OCI-LY7 (cell line): ENCODE data around the gene KIAA1586. TPM values are rescaled to one million over a fixed set of nuclear protein-coding genes. Genes with fewer than 3 reads are reported as not detected.
"Not testable (repeated sequence)": the region's sequence is repeated elsewhere in the genome, so short reads cannot be mapped to it uniquely, and the experiment has no call there.

Experiments
- BruUV-seq: library from RNA; stranded (reverse); fragments of 400-500 nt; replicated peaks from 2 replicates; lab custom pipeline; 2021; lab: Mats Ljungman, UMichigan
- CTCF ChIA-PET: fragments of 300-600 bp; sonication (Branson Sonifier 250); formaldehyde crosslinking; loops from one replicate; lab custom pipeline; 2022; ENCODE audit warnings: antibody characterized with exemption; ENCODE audit not compliant: unreplicated experiment; lab: Charles Lee
- POLR2A ChIA-PET: fragments of 300-600 bp; sonication (Branson Sonifier 250); formaldehyde crosslinking; loops from one replicate; lab custom pipeline; 2022; ENCODE audit warnings: antibody characterized with exemption; lab: Charles Lee
- DNase-seq: peaks from one replicate; pipeline ENCODE4 v3.0.0-alpha.2; 2015; ENCODE audit warnings: low spot score
- H2AFZ ChIP-seq: fragments of 200-600 bp; sonication (generic), shearing (Covaris generic); 2 replicates; pipeline ENCODE4 v1.6.1; 2014; ENCODE audit warnings: mild to moderate bottlenecking, antibody characterized with exemption, low read length, moderate library complexity
- H3K27ac ChIP-seq: fragments of 200-600 bp; sonication (generic); 2 replicates; pipeline ENCODE4 v1.5.1; 2014; ENCODE audit warnings: mixed run types, low read depth, mild to moderate bottlenecking, moderate library complexity, low read length, inconsistent platforms; ENCODE audit not compliant: poor library complexity, severe bottlenecking
- H3K36me3 ChIP-seq: fragments of 200-600 bp; sonication (generic); 2 replicates; pipeline ENCODE4 v1.6.1; 2014; ENCODE audit warnings: mild to moderate bottlenecking, antibody characterized with exemption, low read length, moderate library complexity, mixed read lengths; ENCODE audit not compliant: insufficient read depth
- H3K4me1 ChIP-seq: fragments of 200-600 bp; sonication (generic); 2 replicates; pipeline ENCODE4 v1.5.1; 2014; ENCODE audit warnings: mild to moderate bottlenecking, low read length; ENCODE audit not compliant: insufficient read depth, poor library complexity, severe bottlenecking
- H3K4me2 ChIP-seq: fragments of 200-600 bp; sonication (generic); 2 replicates; pipeline ENCODE4 v1.6.1; 2014; ENCODE audit warnings: mild to moderate bottlenecking, low read length
- H3K4me3 ChIP-seq: fragments of 200-600 bp; sonication (generic); 2 replicates; pipeline ENCODE4 v1.5.1; 2014; ENCODE audit warnings: mild to moderate bottlenecking, low read depth, low read length; ENCODE audit not compliant: poor library complexity, severe bottlenecking
- H3K79me2 ChIP-seq: fragments of 200-600 bp; sonication (generic); 2 replicates; pipeline ENCODE4 v1.6.1; 2016; ENCODE audit warnings: low read depth, mild to moderate bottlenecking, low read length, moderate library complexity, mixed read lengths; ENCODE audit not compliant: insufficient read depth
- H3K9me2 ChIP-seq: fragments of 200-600 bp; sonication (generic); 2 replicates; pipeline ENCODE4 v1.6.1; 2016; ENCODE audit warnings: mild to moderate bottlenecking, low read length, mixed read lengths; ENCODE audit not compliant: insufficient read depth
- H3K9me3 ChIP-seq: fragments of 200-600 bp; sonication (generic); 2 replicates; pipeline ENCODE4 v1.6.1; 2014; ENCODE audit warnings: mild to moderate bottlenecking, mixed run types, low read length, mixed read lengths
- H4K20me1 ChIP-seq: fragments of 200-600 bp; sonication (generic); 2 replicates; pipeline ENCODE4 v1.6.1; 2014; ENCODE audit warnings: mild to moderate bottlenecking, antibody characterized with exemption, low read length, moderate library complexity, mixed read lengths; ENCODE audit not compliant: insufficient read depth
- CTCF ChIP-seq: fragments of 200-600 bp; sonication (generic); conservative IDR thresholded peaks from 2 replicates; pipeline ENCODE4 v1.5.1; 2014; ENCODE audit warnings: mild to moderate bottlenecking, antibody characterized with exemption, low read length, moderate library complexity, mixed read lengths
- EZH2phosphoT487 ChIP-seq: fragments of 200-600 bp; sonication (generic); IDR thresholded peaks from 2 replicates; pipeline ENCODE4 v1.6.1; 2018; ENCODE audit warnings: low read depth, borderline replicate concordance, mild to moderate bottlenecking, mixed run types, antibody characterized with exemption, low read length, moderate library complexity, mixed read lengths
- intact Hi-C: fragments of 100-400 bp; cut with micrococcal nuclease; formaldehyde crosslinking; loops from one replicate; pipeline ENCODE4 v1.10.0; 2022; ENCODE audit not compliant: unreplicated experiment
- total RNA-seq, 2 experiments: library from RNA; depleted of rRNA in 1 of 2; stranded (reverse); fragments of >200 nt in 1 of 2; shearing (Covaris generic) in 1 of 2; gene quantifications; 2 replicates each; pipeline ENCODE4 v1.2.3, GENCODE V29; 2014 to 2022

KIAA1586 gene
- total RNA-seq, 2 experiments from 2014 or later: 14.4 to 25.7 TPM

- peak overlapping the region; percentile 96 for H2AFZ ChIP-seq
- ChIA-PET POLR2A (interaction anchor here (0.6 to 1.6 kb wide), 4 partner anchors 10 to 243 kb away, joined by 3 to 4 read pairs (median 3); no protein-coding TSS in a partner anchor), CTCF (no interaction called here)
- H3K9me2 ChIP-seq: no peaks in the 10 kb centered on the region
- H3K4me3 ChIP-seq: peak overlapping the region; percentile 71
- peaks cover 27% of the 10 kb centered on the region for H4K20me1 ChIP-seq
- intact Hi-C loops: loop anchor here (5.0 kb wide), 2 partner anchors 37 to 132 kb away; partner anchors contain the start of gene BEND6
- H3K4me1 ChIP-seq: peaks cover 33% of the 10 kb centered on the region
- H3K9me3 ChIP-seq: no peaks in the 10 kb centered on the region
- BruUV-seq: no TSS peak
- TF ChIP-seq CTCF (no peak), EZH2phosphoT487 (no peak)
- H3K36me3 ChIP-seq: peaks cover 28% of the 10 kb centered on the region; the same call in 1 of the 2 replicates
- peaks cover 30% of the 10 kb centered on the region for H3K79me2 ChIP-seq
- H3K4me2 ChIP-seq: peak overlapping the region; percentile 84
- H3K27ac ChIP-seq: peak overlapping the region; percentile 62
- DNase-seq: no peak
Measured at GRCh38 chr6:57089265-57089664, 42.8 kb downstream of the KIAA1586 start.

GRCh38 chr6:57089687-57090457 is 43.4 kb downstream of the KIAA1586 start, which contains the start of gene ZNF451:
Gene ZNF451 (plus strand): TSS chr6:57090188. CDS start chr6:57090254, 66 bp downstream.
- Histone ChIP-seq H4K20me1 (peaks cover 29% of the 10 kb centered on the region), H2AFZ (peak within 1 kb of the TSS; percentile 96), H3K4me2 (peak within 1 kb of the TSS; percentile 84), H3K9me2 (no peaks in the 10 kb centered on the region), H3K27ac (peak within 1 kb of the TSS; percentile 62), H3K79me2 (peaks cover 36% of the 10 kb centered on the region), H3K9me3 (no peaks in the 10 kb centered on the region), H3K4me1 (peaks cover 33% of the 10 kb centered on the region), H3K36me3 (peaks cover 34% of the 10 kb centered on the region; the same call in 1 of the 2 replicates), H3K4me3 (peak within 1 kb of the TSS; percentile 71)
- peak; percentile 95 for DNase-seq
- intact Hi-C loops: loop anchor here (5.0 kb wide), 2 partner anchors 38 to 133 kb away; partner anchors contain the start of gene BEND6
- no TSS peak for BruUV-seq
- ChIA-PET CTCF (interaction anchor here (0.6 kb wide), 1 partner anchor 240 kb away, joined by 3 read pairs; no protein-coding TSS in a partner anchor), POLR2A (interaction anchor here (0.6 to 1.6 kb wide), 3 partner anchors 10 to 100 kb away, joined by 3 to 4 read pairs (median 3); no protein-coding TSS in a partner anchor)
- TF ChIP-seq CTCF (no peak), EZH2phosphoT487 (no peak)

- H3K9me3 ChIP-seq, H2AFZ ChIP-seq, CTCF ChIA-PET, intact Hi-C loops, H3K4me2 ChIP-seq, H3K9me2 ChIP-seq, POLR2A ChIA-PET, BruUV-seq, DNase-seq: not testable (repeated sequence)
- Histone ChIP-seq H3K79me2 (peaks cover 43% of the 10 kb centered on the region), H3K36me3 (peaks cover 40% of the 10 kb centered on the region), H3K4me1 (peaks cover 33% of the 10 kb centered on the region), H3K27ac (peak overlapping the region; percentile 62), H4K20me1 (peaks cover 31% of the 10 kb centered on the region), H3K4me3 (peak overlapping the region; percentile 71)
Measured at GRCh38 chr6:57090458-57091067, 44.1 kb downstream of the KIAA1586 start.

GRCh38 chr6:57091375-57091774 is 44.9 kb downstream of the KIAA1586 start:
- H3K9me2 ChIP-seq, DNase-seq, CTCF ChIA-PET, H2AFZ ChIP-seq, BruUV-seq, H3K9me3 ChIP-seq, intact Hi-C loops, H3K27ac ChIP-seq: not testable (repeated sequence)
- Histone ChIP-seq H3K79me2 (peaks cover 51% of the 10 kb centered on the region), H3K4me3 (peak overlapping the region; percentile 65), H4K20me1 (peaks cover 31% of the 10 kb centered on the region), H3K36me3 (peaks cover 46% of the 10 kb centered on the region), H3K4me2 (peak overlapping the region; percentile 87), H3K4me1 (peaks cover 33% of the 10 kb centered on the region)
- POLR2A ChIA-PET: interaction anchor here (1.1 to 1.2 kb wide), 2 partner anchors 12 to 45 kb away, joined by 3 to 6 read pairs; partner anchors contain the start of gene KIAA1586
